Esophagus (tissue), 2 donors: ENCODE data around the gene PRRC1. TPM values are rescaled to one million over a fixed set of nuclear protein-coding genes. Genes with fewer than 3 reads are reported as not detected.

Source experiments
- H3K27ac ChIP-seq, 2 donors: one replicate each; pipeline ENCODE4 v1.5.1; 2013; ENCODE audit warnings: low read depth in 2 of 2, mild to moderate bottlenecking in 2 of 2, inconsistent platforms in 1 of 2, low read length in 1 of 2, moderate library complexity in 1 of 2
- H3K27me3 ChIP-seq, 2 donors: one replicate each; pipeline ENCODE4 v1.6.1; 2013; ENCODE audit warnings: low read length in 2 of 2, control low read depth in 1 of 2, mild to moderate bottlenecking in 1 of 2; ENCODE audit not compliant: insufficient read depth in 2 of 2, control insufficient read depth in 1 of 2
- H3K36me3 ChIP-seq, 2 donors: one replicate each; pipeline ENCODE4 v1.6.1; 2013; ENCODE audit warnings: low read length in 1 of 2; ENCODE audit not compliant: control insufficient read depth in 2 of 2, insufficient read depth in 2 of 2
- H3K4me1 ChIP-seq, 2 donors: one replicate each; pipeline ENCODE4 v1.6.1; 2013; ENCODE audit warnings: low read length in 1 of 2; ENCODE audit not compliant: control insufficient read depth in 2 of 2, insufficient read depth in 2 of 2
- H3K4me3 ChIP-seq, 2 donors: one replicate each; pipeline ENCODE4 v1.5.1; 2013; ENCODE audit warnings: low read length in 2 of 2, mild to moderate bottlenecking in 2 of 2, low read depth in 1 of 2, moderate library complexity in 1 of 2
- H3K9me3 ChIP-seq, 2 donors: one replicate each; pipeline ENCODE4 v1.6.1; 2013; ENCODE audit warnings: mild to moderate bottlenecking in 2 of 2, low read depth in 1 of 2, low read length in 1 of 2, moderate library complexity in 1 of 2; ENCODE audit not compliant: control insufficient read depth in 2 of 2, insufficient read depth in 1 of 2
- WGBS, 2 donors: extraction: QIAGEN DNeasy Blood & Tissue Kit; methylation state at CpG; one replicate each; pipeline ENCODE4 v1.1.7; 2013; 5-methylcytosine and 5-hydroxymethylcytosine counted together
- polyA plus RNA-seq, 2 donors: library from polyadenylated mRNA; stranded (reverse); fragments of 200-250 nt; gene quantifications; one replicate each; pipeline ENCODE4 v1.2.3, GENCODE V29; 2013
- donor health status: healthy with polysubstance abuse.
- donor health status: Bipolar disorder and iron deficiency.

PRRC1 gene
- polyA plus RNA-seq, 2 donors, result 16.7 to 22.2 TPM

DNA sequence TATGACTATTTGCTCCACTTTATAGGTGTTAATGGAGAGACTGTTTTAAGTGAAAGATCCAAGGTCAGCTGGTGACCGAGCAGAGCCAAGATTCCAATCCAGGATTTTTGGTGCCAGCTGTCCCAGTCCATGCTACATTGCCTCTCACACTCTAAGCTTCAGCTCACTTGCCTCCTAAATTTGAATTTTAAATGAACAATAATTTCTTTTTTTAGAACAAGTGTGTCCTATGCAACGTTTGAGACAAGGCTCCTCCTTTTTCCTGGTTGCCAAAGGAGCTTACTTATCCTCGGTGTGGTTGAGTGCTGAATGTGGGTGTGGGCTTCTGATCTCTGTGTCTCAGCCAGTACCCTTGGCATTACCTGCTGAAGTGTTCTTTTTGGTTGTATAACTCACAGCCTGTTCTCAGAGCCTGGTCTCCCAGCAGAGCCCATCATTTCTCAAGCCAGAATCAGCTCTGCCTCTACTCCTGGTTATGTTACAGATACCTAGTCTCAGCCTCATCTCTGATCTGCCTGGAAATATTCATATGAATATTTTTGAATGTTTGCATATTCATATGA, 4.0 kb upstream of the PRRC1 start:
- no peaks in the 10 kb centered on the region for H3K9me3 ChIP-seq
- WGBS, 2 donors, result 28 to 41% methylated on average over 3 of the region's 3 CpGs
- no peak overlapping the region for H3K27ac ChIP-seq
- H3K4me3 ChIP-seq, result no peak overlapping the region
- H3K27me3 ChIP-seq, result peaks cover 0 to 2% of the 10 kb centered on the region in 2 donors
- H3K36me3 ChIP-seq, result no peaks in the 10 kb centered on the region
- H3K4me1 ChIP-seq, result no peaks in the 10 kb centered on the region

DNA sequence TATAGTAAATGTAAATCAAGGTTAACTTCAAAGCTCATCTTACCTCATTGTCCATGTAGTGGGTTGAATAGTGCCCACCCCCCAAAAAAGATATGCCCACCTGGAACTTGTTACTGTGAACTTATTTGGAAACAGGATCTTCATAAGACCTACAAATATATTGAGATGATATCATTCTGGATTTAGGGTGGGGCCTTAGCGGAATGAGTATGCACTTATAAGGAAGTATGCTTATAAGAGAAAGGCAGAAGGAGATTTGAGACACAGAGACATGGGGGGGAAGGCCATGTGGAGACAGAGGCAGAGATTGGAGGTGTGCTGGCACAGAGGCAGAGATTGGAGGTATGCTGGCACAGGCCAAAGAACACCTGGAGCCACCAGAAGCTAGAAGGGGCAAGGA, 2.6 kb upstream of the PRRC1 start:
- Histone ChIP-seq H3K27me3 (peaks cover 0 to under 1% of the 10 kb centered on the region in 2 donors), H3K27ac (no peak overlapping the region), H3K36me3 (no peaks in the 10 kb centered on the region), H3K9me3 (no peaks in the 10 kb centered on the region), H3K4me3 (no peak overlapping the region), H3K4me1 (no peaks in the 10 kb centered on the region)
- WGBS, 2 donors, result 90 to 96% methylated on average over 1 of the region's 1 CpG

DNA sequence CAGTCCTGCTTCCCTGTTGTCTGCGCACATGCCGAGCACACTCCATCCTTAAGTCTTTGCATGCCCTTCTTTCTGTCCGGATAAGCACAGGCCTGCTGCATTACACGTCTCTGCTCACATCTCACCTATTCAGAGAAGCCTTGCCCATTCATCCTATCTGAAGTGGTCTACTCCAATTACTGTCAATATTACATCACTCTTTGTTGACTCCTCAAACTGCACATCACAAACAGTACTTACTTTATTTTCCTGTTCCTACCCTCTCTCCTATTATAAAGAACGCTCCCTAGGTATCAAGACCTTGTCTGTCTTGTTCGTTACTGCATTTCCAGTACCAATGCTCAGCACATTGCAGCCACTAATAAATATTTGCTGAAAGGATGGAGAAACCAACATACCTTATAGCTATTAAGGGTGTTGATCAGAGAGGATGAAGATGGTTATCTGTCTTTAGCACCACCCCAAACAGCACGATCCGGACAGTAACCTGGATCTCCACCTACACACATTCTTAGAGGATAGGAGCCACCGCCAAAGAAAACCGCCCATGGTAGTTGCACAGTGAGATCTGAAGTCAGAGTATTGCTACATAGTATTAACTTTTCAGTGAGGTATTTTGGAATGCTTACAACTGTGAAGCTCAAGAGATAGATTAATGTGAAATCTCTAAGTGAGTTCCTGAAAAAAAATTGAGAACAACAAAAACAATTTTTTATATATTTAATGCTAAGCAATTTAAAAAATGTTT, 1.6 kb upstream of the PRRC1 start:
- Histone ChIP-seq H3K4me3 (no peak overlapping the region), H3K36me3 (no peaks in the 10 kb centered on the region), H3K4me1 (no peaks in the 10 kb centered on the region), H3K27ac (no peak overlapping the region), H3K9me3 (no peaks in the 10 kb centered on the region), H3K27me3 (no peaks in the 10 kb centered on the region)
- WGBS, 2 donors, result 91 to 92% methylated on average over 10 of the region's 10 CpGs

DNA sequence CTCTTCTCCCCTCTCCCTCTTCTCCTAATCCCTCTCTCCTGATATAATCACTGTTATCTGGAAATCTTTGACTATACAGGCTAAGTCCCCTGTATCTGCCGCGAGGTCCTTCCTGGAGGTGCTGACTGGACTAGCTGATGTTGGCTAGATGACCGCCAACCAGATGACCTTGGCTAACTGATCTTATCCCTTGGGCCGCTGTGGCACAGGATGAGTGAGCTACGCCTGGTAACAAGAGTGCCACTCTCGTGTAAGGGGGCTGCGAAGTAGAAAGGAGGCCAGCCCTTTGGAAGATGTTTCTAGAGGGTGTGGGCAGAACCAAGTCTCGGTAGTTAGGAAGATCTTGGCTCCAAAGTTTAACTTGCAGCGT, 345 bp upstream of the PRRC1 start:
- H3K9me3 ChIP-seq, result no peaks in the 10 kb centered on the region
- no peaks in the 10 kb centered on the region for H3K4me1 ChIP-seq
- no peaks in the 10 kb centered on the region for H3K27me3 ChIP-seq
- peak overlapping the region; percentile 32 to 100 for H3K4me3 ChIP-seq
- WGBS, 2 donors, result 10 to 19% methylated on average over 9 of the region's 9 CpGs
- peaks cover 0 to 2% of the 10 kb centered on the region in 2 donors for H3K36me3 ChIP-seq
- H3K27ac ChIP-seq, result peak overlapping the region in 1 of 2 donors; percentile 16

DNA sequence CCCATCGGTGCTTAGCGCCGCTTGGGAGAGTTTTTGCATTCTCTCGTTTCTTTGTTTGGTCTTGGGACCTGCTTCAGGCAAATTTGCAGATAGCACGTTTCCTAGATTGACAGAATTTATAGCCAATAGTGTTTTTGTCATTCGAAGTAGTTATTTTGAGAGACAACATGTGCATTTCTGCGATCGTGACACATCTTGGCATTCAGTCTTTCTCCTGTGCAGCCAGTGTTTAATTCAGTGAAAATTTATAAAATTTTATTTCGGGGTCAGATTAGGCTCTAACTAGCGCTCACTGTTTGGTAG, 830 bp downstream of the PRRC1 start:
- peak overlapping the region in 1 of 2 donors; percentile 90 for H3K27ac ChIP-seq
- peaks cover 2 to 5% of the 10 kb centered on the region in 2 donors for H3K36me3 ChIP-seq
- no peaks in the 10 kb centered on the region for H3K4me1 ChIP-seq
- H3K9me3 ChIP-seq, result no peaks in the 10 kb centered on the region
- H3K27me3 ChIP-seq, result no peaks in the 10 kb centered on the region
- H3K4me3 ChIP-seq, result peak overlapping the region; percentile 99 to 100
- WGBS, 2 donors, result 4 to 7% methylated on average over 10 of the region's 10 CpGs

DNA sequence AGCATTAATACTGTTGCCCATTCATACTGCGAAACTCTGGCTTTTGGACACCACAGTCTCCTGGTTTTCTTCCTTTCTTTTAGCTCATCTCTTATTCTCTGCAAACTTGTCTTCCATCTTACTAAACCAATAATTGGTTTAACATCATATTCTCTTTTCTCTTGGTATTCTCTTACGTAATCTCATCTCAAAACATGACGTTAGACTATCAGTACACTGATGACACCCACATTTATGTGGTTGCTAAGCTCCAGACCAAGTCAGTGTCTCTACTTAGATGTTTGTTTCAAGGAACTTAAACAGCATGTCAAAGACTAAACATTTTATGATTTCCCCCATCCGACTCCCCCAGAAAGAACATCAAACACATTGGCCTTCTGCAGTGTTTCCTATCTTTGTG, 2.1 kb downstream of the PRRC1 start:
- H3K36me3 ChIP-seq, result peaks cover 4 to 7% of the 10 kb centered on the region in 2 donors
- H3K27me3 ChIP-seq, result no peaks in the 10 kb centered on the region
- H3K4me3 ChIP-seq, result no peak overlapping the region
- H3K27ac ChIP-seq, result no peak overlapping the region
- H3K4me1 ChIP-seq, result no peaks in the 10 kb centered on the region
- H3K9me3 ChIP-seq, result no peaks in the 10 kb centered on the region
- 81% methylated on average over 4 of the region's 4 CpGs for WGBS, 2 donors

DNA sequence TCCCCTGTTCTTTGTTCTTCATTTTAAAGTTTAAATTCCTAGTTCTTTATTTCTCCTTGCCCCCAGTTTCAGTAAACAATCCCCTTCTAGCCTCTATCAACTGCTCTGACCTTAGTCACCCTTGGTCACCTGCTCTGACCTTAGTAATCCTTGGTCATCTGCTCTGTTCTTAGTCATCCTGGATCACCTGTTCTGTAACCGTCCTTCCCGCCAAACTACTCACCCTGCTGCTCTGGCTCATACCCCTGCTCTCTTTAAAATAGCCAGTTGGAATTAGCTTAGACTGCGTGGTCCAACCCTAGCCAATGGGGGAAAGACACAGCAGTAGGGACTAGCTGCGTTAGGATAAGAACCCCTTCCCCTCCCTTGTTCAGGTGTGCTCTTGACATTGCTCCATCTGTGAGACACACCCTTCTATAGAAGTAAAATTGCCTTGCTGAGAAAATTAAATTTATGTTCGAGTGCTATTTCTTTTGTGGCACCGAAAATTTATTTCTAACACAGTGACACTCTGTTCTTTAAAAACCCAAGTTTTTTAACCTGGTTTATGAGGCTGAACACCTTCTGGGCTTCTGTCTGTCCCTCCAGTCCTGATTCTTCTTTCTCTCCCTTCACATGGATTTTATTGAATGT, 3.8 kb downstream of the PRRC1 start:
- 96 to 98% methylated on average over 6 of the region's 6 CpGs for WGBS, 2 donors
- no peaks in the 10 kb centered on the region for H3K9me3 ChIP-seq
- no peak overlapping the region for H3K4me3 ChIP-seq

DNA sequence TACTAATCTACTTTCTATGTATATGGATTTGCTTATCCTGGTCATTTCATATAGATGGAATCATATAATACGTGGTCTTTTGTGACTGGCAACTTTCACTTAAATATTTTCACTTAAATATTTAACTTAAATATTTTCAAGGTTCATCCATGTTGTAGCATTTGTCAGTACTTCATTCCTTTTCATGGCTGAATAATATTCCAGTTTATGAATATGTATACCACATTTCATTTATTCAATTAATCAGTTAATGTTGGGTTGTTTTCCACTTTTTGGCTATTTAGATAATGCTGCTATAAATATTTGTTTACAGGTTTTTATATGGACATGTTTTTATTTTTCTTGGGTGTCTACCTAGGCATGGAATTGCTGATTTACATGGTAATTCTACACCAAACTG, 7.7 kb downstream of the PRRC1 start:
- no peaks in the 10 kb centered on the region for H3K4me1 ChIP-seq
- no peak overlapping the region for H3K4me3 ChIP-seq
- no peaks in the 10 kb centered on the region for H3K27me3 ChIP-seq
- no peak overlapping the region for H3K27ac ChIP-seq
- peaks cover 5 to 11% of the 10 kb centered on the region in 2 donors for H3K36me3 ChIP-seq
- H3K9me3 ChIP-seq, result no peaks in the 10 kb centered on the region
- WGBS, 2 donors, result 96 to 100% methylated on average over 1 of the region's 1 CpG

More for the DNA sequence above, 3.8 kb downstream of the PRRC1 start:
- Histone ChIP-seq H3K27me3 (no peaks in the 10 kb centered on the region), H3K27ac (no peak overlapping the region), H3K4me1 (no peaks in the 10 kb centered on the region), H3K36me3 (peaks cover 5 to 9% of the 10 kb centered on the region in 2 donors)

DNA sequence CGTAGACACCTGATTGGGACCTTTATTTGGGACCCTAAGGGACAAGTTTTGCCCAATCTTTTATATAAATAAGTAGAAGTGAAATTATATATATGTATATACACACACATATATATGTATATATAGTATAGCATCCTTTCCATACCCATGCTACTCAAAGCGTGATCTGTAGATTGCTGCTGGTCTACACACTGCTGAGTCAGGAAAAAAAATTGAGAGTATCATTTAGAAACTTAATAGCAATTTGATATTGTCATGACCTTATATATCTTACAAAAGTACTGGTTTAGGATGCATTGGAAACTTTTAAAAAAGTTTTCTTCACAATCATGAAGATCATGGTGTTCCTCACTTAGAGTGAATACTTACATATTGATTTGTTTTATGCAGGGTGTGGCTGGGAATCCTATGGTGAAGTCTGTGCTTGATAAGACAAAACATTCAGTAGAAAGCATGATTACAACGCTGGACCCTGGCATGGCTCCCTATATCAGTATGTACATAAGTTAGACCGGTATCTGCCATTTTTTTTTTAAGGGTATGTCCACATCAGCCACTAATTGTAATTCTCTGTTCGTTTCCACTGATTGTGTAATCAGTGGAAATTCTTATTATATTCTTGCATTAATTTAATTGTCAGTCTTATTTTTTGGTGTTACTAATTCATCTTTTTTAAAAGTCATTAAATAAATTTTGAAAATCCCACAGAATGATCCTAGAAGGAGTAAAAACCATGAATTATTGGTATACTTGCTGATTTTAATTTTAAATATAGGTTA, 12.7 kb downstream of the PRRC1 start:
- peaks cover 2% of the 10 kb centered on the region in 2 donors for H3K36me3 ChIP-seq
- no peaks in the 10 kb centered on the region for H3K4me1 ChIP-seq
- WGBS, 2 donors, result 80 to 93% methylated on average over 5 of the region's 5 CpGs
- no peak overlapping the region for H3K27ac ChIP-seq
- H3K27me3 ChIP-seq, result no peaks in the 10 kb centered on the region
- no peak overlapping the region for H3K4me3 ChIP-seq
- H3K9me3 ChIP-seq, result no peaks in the 10 kb centered on the region
